A673 (cell line): Measurements from ENCODE around the gene GALNT9.

Experiments used
- CTCF ChIP-seq: fragments of 300-800, 200-600 bp; sonication (generic); conservative IDR thresholded peaks from 2 replicates; pipeline ENCODE4 v1.5.1; 2017; ENCODE audit warnings: low read depth, mild to moderate bottlenecking, antibody characterized with exemption, low read length, moderate library complexity, mixed read lengths
- EZH2 ChIP-seq: fragments of 200-600 bp; sonication (generic); IDR thresholded peaks from 2 replicates; pipeline ENCODE4 v1.6.1; 2017; ENCODE audit warnings: borderline replicate concordance, low read depth, mild to moderate bottlenecking, mixed read lengths, antibody characterized with exemption, low read length; ENCODE audit not compliant: poor library complexity, severe bottlenecking

- no peak for TF ChIP-seq CTCF
- no peak for TF ChIP-seq EZH2
These were observed 35.0 kb upstream of the GALNT9 start for GRCh38 chr12:132364348-132364902.
